Panc1 (cell line): ENCODE data around the gene ZNF749.

ENCODE experiments used
- CTCF ChIP-seq: fragments of 450-650 bp; IDR thresholded peaks from 2 replicates; pipeline ENCODE4 v1.5.1; 2017; ENCODE audit warnings: mild to moderate bottlenecking
- POLR2AphosphoS5 ChIP-seq: IDR thresholded peaks from 2 replicates; pipeline ENCODE4 v1.6.1; 2012; ENCODE audit warnings: mild to moderate bottlenecking, low read depth, low read length, moderate library complexity
- REST ChIP-seq, 2 experiments: IDR thresholded peaks; 2 replicates each; pipeline ENCODE4 v1.6.1; 2011 to 2012; ENCODE audit warnings: low read depth in 2 of 2, control low read depth in 1 of 2, low read length in 1 of 2, mild to moderate bottlenecking in 1 of 2, moderate library complexity in 1 of 2; ENCODE audit not compliant: insufficient read depth in 1 of 2
- SIN3A ChIP-seq: IDR thresholded peaks from 2 replicates; pipeline ENCODE4 v1.6.1; 2012; ENCODE audit warnings: low read depth, mild to moderate bottlenecking, low read length, moderate library complexity, borderline replicate concordance; ENCODE audit not compliant: insufficient read depth
- TCF7L2 ChIP-seq: IDR thresholded peaks from 2 replicates; pipeline ENCODE4 v1.6.1; 2011; ENCODE audit warnings: mild to moderate bottlenecking, low read depth, low read length, inconsistent platforms

GRCh38 chr19:57436417-57436816 lies 1.3 kb downstream of the ZNF749 start:
- TF ChIP-seq CTCF: no peak
- no peak for TF ChIP-seq REST (IDR thresholded peaks at IDR 0.05; ENCODE audit: insufficient read depth in 1 of 2, low read depth in 2 of 2, low read length in 1 of 2)
- no peak for TF ChIP-seq POLR2AphosphoS5
- no peak for TF ChIP-seq SIN3A
- TF ChIP-seq TCF7L2: no peak
